Stimulated activated CD8-positive, alpha-beta memory T cell treated with anti-CD3 and anti-CD28 coated beads, Interleukin-4, amount 100 ng/mL, for 1 hour (primary cell): Measurements from ENCODE around the gene DYNC1H1.

Experiments
- DNase-seq, 2 donors: peaks; one replicate each; pipeline ENCODE4 v3.0.0-alpha.2; 2020; ENCODE audit warnings: low read depth in 2 of 2, low spot score in 1 of 2

DYNC1H1 gene

DNA sequence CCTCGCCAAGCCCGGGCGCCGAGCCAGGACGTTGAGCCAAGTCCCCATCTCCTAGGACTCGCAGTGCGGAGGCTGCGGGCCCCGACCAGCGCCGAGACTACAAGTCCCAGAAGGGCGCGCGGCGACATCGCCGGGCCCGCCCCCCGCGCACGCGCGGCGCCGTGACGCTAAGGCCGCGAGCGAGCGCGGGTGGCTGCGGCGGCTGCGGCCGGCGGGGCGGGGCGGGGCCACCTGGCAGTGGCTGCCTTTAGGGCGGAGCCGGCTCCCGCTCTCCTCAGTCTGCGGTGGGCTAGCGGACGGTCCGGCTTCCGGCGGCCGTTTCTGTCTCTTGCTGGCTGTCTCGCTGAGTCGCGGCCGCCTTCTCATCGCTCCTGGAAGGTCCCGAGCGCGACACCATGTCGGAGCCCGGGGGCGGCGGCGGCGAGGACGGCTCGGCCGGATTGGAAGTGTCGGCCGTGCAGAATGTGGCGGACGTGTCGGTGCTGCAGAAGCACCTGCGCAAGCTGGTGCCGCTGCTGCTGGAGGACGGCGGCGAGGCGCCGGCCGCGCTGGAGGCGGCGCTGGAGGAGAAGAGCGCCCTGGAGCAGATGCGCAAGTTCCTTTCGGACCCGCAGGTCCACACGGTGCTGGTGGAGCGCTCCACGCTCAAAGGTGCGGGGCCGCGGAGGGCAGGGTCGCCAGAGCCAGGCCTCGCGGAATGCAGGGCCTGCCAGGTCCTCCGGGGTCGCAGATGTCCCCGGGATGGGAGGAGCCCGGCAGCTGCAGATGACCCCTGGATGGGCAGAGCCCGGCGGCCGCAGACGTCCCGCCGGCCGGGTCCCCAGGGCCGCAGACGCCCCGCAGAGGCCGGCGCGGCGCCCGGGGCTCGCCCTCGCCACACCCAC is at the start of gene DYNC1H1:
Gene DYNC1H1, plus strand, starts transcription at position 277 of the 884 bp plus-strand sequence. Its CDS starts 119 bp downstream, at position 396.
- DNase-seq = peak; percentile 71 to 75

GRCh38 chr14:101915871-101916815 is 48.2 kb upstream of the DYNC1H1 start:
- no peak for DNase-seq

GRCh38 chr14:101916816-101917412 is 47.5 kb upstream of the DYNC1H1 start:
- no peak for DNase-seq

DNA sequence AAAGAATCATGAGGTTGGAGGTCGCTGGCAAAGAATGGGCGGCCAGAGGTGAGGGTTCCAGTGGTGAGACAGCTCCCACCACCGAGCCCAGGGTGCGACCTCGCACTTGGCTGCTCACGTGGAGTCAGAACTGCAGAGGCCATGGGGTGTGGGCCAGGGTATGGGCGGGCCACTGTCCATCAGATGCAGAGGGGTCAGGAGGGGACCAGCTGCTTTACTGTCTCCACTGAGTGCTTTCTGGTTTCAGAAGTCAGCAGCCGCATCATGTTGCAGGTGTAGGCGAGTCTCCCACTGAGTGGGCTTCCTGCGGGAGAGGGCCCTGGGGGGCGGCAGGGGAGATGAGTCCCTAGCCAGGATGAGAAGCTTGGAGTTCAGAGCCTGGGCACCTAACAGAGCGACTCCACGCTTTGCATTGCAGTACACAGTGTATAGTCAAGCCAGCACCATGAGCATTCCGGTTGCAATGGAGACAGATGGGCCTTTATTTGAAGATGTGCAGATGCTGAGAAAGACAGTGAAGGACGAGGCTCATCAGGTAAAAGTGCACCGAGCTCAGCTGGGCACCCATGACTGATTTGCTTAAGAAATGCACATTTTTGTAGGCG is 46.9 kb upstream of the DYNC1H1 start:
- no peak for DNase-seq

GRCh38 chr14:101918065-101918989 is 46.0 kb upstream of the DYNC1H1 start:
- DNase-seq = no peak

DNA sequence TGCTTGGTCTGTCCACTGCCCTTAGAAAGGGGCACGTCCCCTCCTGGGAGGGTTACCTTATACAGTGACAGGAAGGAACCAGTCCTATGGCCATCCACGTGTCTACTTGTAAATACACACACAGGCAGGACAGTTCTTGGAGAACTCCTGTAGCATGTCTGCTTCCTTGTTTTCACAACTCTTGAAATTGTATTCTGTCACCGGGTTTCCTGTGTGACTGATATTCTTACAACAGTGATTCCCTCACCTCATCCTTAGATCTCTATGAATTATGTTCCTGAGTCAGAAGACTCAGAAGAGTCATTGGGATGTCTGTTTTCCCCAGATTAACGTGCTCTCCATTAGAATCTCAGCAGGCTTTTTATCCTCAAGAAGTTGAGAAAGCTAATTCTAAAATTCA is 44.1 kb upstream of the DYNC1H1 start:
- DNase-seq = no peak

GRCh38 chr14:101922866-101923265 is 41.5 kb upstream of the DYNC1H1 start:
- no peak for DNase-seq

DNA sequence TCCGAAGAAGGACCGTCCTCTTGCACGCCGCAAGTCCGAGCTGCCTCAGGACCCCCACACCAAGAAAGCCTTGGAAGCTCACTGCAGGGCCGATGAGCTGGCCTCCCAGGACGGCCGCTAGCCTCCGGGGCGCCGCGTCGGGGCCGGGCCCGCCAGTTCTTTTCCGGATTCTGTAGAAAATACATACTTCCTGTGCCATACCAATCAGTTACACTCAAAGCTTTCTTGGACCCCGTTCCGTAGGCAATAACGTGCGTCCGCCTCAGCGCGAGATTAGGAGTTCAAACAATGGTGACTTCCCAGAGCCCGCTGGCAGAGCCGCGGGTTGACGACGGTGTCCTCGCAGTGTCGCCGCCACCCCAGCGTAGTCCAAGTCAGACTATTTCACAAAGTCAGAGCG is 39.2 kb upstream of the DYNC1H1 start:
- DNase-seq = no peak

DNA sequence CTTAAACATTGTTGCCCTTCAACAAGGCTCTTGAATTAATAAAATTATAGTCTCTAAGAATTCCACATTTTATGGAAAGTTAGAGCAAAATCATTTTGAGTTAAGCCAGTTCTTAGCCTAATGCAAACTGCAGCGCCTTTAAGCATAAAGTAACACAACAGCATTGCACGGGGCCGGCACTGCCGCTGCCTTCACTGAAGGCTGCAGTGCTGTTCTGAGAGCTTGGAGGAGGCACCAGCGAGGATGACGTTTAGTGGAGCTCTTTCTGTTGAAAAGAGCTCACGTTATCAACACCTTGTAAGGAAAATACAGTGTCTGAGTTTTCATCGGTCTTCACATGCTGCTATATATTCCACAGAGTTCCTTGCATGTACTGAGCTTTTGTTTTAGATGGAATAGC is 38.3 kb upstream of the DYNC1H1 start:
- no peak for DNase-seq

DNA sequence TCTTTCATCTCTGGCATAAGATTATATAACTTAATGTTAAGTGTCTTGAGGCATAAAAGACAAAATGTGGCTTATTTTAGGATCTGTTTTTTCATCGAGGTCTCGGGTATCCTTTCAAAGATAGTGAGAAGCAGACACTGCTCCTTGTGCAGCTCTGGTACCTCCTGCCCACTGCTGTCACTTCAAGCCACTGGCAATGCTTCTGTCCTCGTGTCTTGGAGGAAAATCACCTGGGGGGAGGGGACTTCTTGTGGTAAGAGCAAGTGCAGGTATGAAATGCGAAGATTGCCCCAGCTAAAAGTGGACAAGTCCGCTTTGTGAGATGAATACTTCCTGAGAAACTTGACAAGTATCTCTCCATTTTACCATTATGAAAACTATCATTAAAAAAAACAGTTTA is 37.8 kb upstream of the DYNC1H1 start:
- DNase-seq = no peak

DNA sequence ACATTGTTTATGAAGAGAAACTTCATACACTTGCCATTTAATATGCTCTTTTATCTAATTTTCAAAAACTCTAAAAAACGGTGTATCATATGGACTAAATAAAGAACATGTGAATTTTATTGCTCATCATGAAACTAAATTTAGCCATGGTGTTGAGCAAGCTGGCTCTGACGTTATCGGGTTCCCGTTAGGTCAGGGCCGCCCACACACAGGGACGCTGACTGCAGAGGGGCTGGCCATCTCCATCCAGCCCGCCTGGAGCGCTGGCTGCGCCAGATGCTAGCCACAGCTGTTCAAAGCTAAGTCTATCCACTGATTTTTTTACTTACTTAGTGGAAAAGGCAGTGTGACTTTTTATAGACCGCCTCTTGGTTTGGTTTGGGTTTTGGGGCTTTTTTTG is 36.5 kb upstream of the DYNC1H1 start:
- DNase-seq = no peak

DNA sequence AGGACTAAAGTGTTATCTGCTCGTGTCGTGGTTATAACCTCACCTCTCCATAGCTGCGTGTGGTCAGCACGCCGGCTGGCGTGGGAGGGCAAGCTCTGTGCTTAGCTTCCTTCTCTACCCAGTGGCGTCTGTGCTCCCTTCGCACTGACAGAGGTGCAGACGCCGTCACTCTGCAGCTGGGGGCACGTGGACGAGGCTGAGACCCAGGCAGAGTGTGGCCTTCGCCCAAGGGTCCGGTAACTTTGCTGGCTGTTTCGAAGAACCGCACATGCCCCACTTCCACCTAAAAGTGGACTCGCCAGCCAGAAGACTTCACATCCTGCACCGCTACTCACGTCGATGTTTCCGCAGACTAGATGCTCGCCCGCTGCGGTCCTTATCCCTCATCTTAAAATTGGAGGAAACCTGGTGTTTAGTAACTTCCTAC is 35.9 kb upstream of the DYNC1H1 start:
- no peak for DNase-seq

DNA sequence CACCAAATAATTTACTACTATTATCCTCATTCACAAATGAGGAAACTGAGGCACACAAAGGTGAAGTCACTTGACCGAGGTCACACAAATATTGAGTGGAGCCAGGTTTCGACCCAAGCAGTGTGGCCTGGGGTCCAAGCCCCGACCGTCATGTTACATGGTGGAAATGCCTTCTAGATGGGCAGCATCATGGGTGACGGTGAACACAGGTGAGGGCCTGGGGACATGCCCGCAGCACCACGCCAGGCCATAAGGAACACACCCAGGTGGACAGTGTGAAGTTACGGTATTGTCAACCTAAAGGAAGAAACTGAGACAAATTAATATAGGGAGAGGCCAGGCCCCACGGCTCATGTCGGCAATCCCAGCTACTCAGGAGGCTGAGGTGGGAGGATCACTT is 35.3 kb upstream of the DYNC1H1 start:
- DNase-seq = no peak

DNA sequence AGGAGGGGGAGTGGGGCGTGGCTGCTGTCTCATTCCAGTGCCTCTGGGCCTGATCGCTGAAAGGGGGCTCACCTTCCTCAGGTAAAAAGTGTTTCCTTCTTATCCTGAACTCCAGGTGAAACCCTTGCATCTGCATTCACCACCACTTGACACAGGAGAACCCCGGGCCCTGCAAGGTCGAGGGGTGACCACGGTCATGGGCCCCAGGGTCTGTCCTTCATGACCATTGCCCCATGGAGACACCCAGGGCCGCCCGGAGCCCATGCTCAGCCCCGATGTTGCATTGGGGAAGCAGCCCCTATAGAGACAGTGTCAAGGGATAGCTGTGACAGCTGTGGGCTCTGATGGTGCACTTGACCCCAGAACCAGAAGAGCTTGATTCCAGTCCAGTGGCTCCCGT is 34.4 kb upstream of the DYNC1H1 start:
- DNase-seq = no peak

DNA sequence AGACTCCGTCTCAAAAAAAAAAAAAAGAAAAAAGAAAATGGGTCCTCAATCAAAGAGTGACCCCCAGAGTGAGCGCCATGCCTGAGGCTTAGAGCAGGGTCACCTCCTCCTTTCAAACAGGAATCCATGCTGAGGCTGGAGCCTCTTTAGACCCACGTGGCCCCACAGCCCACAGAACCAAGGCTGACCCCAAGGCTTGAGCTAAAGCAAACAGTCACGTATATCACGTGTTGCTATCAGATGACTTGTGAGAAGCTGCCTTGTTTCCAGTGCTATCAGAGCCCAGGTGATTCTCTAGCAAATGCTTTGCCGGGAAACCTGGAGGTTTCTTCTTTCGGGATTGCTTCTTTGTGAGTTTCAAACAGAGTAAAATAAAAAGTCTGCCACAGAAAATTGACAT is 31.7 kb upstream of the DYNC1H1 start:
- no peak for DNase-seq

- DNase-seq = no peak
Measured at GRCh38 chr14:101933209-101933608, 31.2 kb upstream of the DYNC1H1 start.

DNA sequence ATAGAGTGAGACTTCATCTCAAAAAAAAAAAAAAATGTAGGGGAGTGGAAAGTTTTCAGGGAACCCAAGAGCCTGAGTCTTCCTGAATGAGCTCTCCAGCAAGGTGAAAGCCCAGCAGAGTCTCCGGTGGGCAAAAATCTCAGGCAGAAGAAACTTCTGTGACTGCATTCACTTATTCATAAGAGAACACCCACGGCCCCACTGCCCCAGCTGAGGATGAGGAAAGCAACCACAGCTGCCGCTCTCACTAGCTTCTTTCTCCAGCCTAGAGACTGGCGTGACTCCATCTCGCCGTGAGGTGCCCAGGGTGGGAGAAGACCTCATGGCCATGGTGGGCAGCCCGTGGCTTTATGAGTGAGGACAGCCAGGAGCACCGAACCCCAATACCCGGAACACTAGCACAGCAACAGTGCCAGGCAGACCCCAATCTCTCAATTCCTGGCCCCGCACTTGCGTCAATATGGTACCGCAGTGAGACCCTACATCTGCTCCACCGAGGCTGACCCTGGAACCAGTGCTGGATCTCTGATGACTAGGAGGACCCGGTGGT is 29.7 kb upstream of the DYNC1H1 start:
- DNase-seq = no peak

- no peak for DNase-seq
Measured at GRCh38 chr14:101937926-101938767, 26.2 kb upstream of the DYNC1H1 start.

GRCh38 chr14:101939646-101940170 is 24.7 kb upstream of the DYNC1H1 start:
- no peak for DNase-seq
